DND-41 (cell line): ENCODE measurements around the gene UBFD1.

Source experiments
- CTCF ChIP-seq: IDR thresholded peaks from 2 replicates; pipeline ENCODE4 v1.5.1; 2012; ENCODE audit warnings: borderline replicate concordance, low read length, moderate library complexity, mild to moderate bottlenecking; ENCODE audit not compliant: poor library complexity, severe bottlenecking; ENCODE audit errors: extremely low read depth
- EZH2 ChIP-seq: IDR thresholded peaks from 3 replicates; pipeline ENCODE4 v1.6.1; 2012; ENCODE audit warnings: borderline replicate concordance, low read depth, mild to moderate bottlenecking, moderate library complexity, low read length, inconsistent platforms; ENCODE audit not compliant: severe bottlenecking

GRCh38 chr16:23527961-23528643 lies 29.4 kb upstream of the UBFD1 start:
- TF ChIP-seq CTCF (no peak), EZH2 (no peak)
